ENCODE results near the gene TMCC3.

The TMCC3 gene

GRCh38 chr12:94584377-94584776, 66.0 kb downstream of the TMCC3 start:
- Histone ChIP-seq H3K4me1 (no peaks in the 10 kb centered on the region), H3K9me3 (no peaks in the 10 kb centered on the region), H3K36me3 (peaks cover 0 to 6% (median 4%) of the 10 kb centered on the region in 3 donors), H3K27me3 (no peaks in the 10 kb centered on the region), H3K4me3 (no peak overlapping the region), H3K27ac (no peak overlapping the region)
- no peak for DNase-seq
- no peak for TF ChIP-seq CTCF (IDR thresholded peaks at IDR 0.05)
- intact Hi-C loops (cut with DNase I; ENCODE audit: low total_unique reads): no loop called here

GRCh38 chr12:94582591-94582990, 67.8 kb downstream of the TMCC3 start:
- H3K36me3 ChIP-seq: peaks cover 0 to 6% (median 4%) of the 10 kb centered on the region in 3 donors
- intact Hi-C loops (cut with DNase I; ENCODE audit: low total_unique reads): no loop called here
- H3K4me3 ChIP-seq: no peak overlapping the region
- H3K9me3 ChIP-seq: no peaks in the 10 kb centered on the region
- H3K4me1 ChIP-seq: no peaks in the 10 kb centered on the region
- DNase-seq: no peak
- no peaks in the 10 kb centered on the region for H3K27me3 ChIP-seq
- no peak for TF ChIP-seq CTCF (IDR thresholded peaks at IDR 0.05)
- H3K27ac ChIP-seq: no peak overlapping the region

GRCh38 chr12:94575645-94576403, 74.5 kb downstream of the TMCC3 start:
- H3K4me3 ChIP-seq: no peak overlapping the region
- no peak for DNase-seq
- TF ChIP-seq CTCF (IDR thresholded peaks at IDR 0.05): no peak
- no peak overlapping the region for H3K27ac ChIP-seq
- no peaks in the 10 kb centered on the region for H3K27me3 ChIP-seq
- no peaks in the 10 kb centered on the region for H3K9me3 ChIP-seq
- H3K4me1 ChIP-seq: no peaks in the 10 kb centered on the region
- peaks cover 0 to 7% (median 3%) of the 10 kb centered on the region in 3 donors for H3K36me3 ChIP-seq
- intact Hi-C loops (cut with DNase I; ENCODE audit: low total_unique reads): no loop called here

- Histone ChIP-seq H3K36me3 (peaks cover 0 to 12% (median 11%) of the 10 kb centered on the region in 3 donors), H3K4me3 (no peak overlapping the region), H3K4me1 (no peaks in the 10 kb centered on the region), H3K9me3 (no peaks in the 10 kb centered on the region), H3K27ac (no peak overlapping the region), H3K27me3 (no peaks in the 10 kb centered on the region)
- intact Hi-C loops (cut with DNase I; ENCODE audit: low total_unique reads): no loop called here
- no peak for DNase-seq
- TF ChIP-seq CTCF (IDR thresholded peaks at IDR 0.05): no peak
Measured at GRCh38 chr12:94575024-94575423, 75.3 kb downstream of the TMCC3 start.

GRCh38 chr12:94571556-94571955, 78.8 kb downstream of the TMCC3 start:
- no peak for DNase-seq
- intact Hi-C loops (cut with DNase I; ENCODE audit: low total_unique reads): no loop called here
- no peak for TF ChIP-seq CTCF (IDR thresholded peaks at IDR 0.05)

More at GRCh38 chr12:94571556-94571955, 78.8 kb downstream of the TMCC3 start:
- no peaks in the 10 kb centered on the region for H3K9me3 ChIP-seq
- no peak overlapping the region for H3K27ac ChIP-seq
- H3K4me3 ChIP-seq: no peak overlapping the region
- H3K36me3 ChIP-seq: peaks cover 0 to 20% (median 15%) of the 10 kb centered on the region in 3 donors
- no peaks in the 10 kb centered on the region for H3K27me3 ChIP-seq
- H3K4me1 ChIP-seq: no peaks in the 10 kb centered on the region

All from tibial artery (tissue), 4 donors.